RKO (cell line): ENCODE results near the gene DYNC1LI1.
"Not testable (repeated sequence)": the region's sequence is repeated elsewhere in the genome, so short reads cannot be mapped to it uniquely, and the experiment has no call there.

ENCODE experiments used
- DNase-seq: peaks from one replicate; pipeline ENCODE4 v3.0.0-alpha.2; 2016; ENCODE audit warnings: low spot score

The DYNC1LI1 gene

GRCh38 chr3:32583708-32584107, 13.1 kb upstream of the DYNC1LI1 start:
- no peak for DNase-seq

DNA sequence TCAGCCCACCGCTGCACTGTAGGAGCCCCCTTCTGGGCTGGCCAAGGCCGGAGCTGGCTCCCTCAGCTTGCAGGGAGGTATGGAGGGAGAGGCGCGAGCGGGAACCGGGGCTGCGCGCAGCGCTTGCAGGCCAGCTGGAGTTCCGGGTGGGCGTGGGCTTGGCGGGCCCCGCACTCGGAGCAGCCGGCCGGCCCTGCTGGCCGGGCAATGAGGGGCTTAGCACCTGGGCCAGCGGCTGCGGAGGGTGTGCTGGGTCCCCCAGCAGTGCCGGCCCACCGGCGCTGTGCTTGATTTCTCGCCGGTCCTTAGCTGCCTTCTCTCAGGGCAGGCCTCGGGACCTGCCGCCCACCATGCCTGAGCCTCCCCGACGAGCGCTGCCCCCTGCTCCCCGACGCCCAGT, 8.0 kb upstream of the DYNC1LI1 start:
- DNase-seq = not testable (repeated sequence)

DNA sequence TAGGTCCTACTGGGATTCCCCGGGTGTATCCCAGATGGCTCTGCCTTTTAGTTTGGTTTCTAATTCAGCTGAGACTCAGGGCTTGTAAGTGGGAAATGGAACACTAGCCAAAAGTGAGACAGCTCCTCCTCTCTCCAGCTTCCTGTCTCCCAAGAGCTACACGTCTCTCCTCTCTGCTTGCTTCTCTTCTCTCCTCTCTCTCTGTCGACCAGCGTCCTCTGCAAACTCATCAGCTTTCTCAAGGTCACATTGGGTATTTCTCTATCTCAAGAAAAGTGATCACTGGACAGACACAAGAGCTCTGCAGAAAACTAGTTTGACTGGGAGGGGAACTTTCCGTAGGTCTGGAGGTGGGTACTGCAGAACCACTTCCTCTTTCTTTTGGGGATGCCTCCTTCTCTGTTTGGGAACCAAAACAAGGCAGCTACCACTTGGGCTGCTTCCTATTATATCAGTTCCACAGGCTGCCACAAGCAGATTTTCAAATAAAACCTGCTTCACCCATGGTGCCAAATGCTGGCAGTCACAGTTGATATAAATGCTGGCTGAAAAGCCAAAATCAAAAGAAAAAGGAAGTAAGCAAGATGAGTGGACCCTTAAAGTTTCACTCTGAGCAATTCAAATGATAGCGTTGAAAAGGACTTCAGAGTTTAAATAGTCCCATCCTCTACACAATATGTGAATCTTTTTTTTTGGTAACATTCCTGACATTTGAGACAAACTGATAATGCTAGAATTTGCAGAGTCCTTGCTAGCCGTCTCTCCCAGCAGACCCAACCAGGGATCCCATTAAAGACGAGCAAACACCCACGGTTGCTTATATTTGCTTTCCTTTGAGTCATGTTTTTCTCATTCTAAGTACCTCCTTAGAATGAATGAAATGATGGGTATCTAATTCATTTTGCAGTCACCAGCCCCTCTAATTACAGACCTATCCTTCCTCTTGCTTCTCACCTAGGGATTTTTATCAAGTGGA, 7.2 kb upstream of the DYNC1LI1 start:
- no peak for DNase-seq

DNA sequence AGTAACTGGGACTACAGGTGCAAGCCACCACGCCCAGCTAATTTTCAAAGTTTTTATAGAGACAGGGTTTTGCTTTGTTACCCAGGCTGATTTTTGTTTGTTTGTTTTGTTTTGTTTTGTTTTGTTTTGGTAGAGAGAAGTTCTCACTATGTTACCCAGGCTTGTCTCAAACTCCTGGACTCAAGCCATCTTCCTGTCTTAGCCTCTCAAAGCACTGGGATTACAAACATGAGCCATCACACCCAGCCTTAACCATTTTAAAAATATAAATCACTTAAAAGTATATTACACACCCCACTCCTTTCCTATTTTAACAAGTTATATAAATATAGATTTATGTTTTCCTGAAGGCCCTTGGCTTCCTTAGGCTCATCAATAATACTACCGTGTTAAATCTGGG, 6.5 kb upstream of the DYNC1LI1 start:
- DNase-seq = no peak

GRCh38 chr3:32575451-32576113, 4.9 kb upstream of the DYNC1LI1 start:
- DNase-seq = peak; percentile 14

DNA sequence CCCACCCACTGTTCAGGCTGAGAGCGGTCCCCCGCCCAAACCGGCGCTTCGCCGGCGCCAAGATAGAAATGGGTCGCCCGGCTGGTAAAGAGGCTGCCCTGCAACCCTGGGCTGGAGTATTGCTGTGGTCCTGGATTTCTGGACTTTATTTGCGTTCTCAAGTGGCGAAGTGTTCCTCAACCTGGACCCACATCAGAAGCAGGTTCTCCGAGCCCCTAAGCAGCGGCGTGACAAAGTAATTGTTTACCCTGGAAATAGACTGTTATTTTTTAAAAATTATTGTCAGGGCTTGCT, 481 bp upstream of the DYNC1LI1 start:
- DNase-seq = no peak

DNA sequence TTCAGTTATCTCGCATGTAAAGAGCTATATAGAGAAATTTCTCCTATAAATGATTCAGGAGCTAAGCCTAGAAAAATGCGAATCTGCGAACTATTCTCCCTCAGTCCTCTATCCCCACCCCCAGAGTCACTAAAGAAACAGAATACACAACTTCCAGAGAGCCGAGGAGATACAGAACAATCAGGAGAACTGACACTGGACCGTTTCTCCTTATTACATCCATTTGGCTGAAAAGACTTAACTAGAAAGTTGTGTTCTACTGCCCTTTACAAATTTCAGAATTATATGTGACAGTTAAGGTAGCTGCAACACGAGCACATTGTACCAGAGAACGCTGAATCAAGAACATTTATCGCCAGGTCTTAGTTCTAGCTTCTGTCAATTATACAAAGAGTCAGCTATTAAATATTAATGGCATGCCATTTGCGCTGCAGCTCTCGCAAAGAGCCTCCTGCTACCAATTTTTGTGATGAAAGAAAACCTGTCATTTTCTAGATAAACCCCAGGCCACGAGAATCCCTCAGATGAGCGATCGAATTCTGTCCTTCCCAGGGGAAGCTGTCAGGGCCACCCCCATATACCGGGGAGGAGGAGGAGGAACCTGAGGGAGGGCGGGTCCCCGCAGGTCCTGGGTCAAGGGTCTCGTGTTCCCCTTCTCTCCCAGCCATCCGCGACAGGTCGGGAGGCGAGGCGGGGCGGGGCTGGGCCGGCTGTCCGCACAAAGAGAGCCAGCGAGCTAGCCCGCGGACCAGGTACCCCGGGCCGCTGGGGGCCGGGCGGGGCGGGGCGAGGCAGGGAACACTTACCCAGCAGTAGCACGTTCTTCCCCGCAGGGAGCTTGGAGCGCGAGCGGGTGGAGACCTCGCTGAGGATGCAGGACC, 878 bp downstream of the DYNC1LI1 start:
- peak; percentile 56 for DNase-seq

DNA sequence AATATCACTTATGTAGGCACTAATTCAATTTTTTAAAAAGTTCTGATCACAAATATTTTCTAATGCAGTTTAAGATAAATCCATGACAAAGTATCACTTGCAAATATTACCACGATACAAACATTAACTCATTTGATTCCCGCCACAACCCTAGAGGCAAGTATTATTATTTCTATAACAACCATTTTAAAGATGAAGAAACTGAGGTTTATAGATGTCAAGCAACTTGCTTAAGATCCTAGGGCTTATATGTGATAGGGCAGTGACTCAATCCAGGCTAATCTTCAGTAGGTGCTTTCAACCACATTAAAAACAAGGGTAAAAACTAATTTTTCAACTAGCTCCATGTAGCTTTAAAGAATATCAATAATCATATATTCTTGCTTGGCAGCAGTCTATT, 1.7 kb downstream of the DYNC1LI1 start:
- DNase-seq = peak; percentile 57

DNA sequence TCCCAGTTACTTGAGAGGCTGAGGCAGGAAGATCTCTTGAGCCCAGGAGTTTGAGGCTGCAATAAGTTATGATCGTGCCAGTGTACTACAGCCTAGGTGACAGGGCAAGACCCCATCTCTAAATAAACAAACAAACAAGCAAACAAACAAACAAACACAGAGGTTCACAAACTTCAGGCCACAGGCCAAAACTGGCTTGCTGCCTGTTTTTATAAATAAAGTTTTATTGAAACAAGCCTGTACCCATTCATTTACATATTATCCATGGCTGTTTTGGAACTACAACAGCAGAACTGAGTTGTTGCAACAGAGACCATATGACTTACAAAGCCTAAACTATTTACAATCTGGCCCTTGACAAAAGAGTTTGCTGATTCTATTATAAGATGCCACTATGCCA, 6.5 kb downstream of the DYNC1LI1 start:
- no peak for DNase-seq

DNA sequence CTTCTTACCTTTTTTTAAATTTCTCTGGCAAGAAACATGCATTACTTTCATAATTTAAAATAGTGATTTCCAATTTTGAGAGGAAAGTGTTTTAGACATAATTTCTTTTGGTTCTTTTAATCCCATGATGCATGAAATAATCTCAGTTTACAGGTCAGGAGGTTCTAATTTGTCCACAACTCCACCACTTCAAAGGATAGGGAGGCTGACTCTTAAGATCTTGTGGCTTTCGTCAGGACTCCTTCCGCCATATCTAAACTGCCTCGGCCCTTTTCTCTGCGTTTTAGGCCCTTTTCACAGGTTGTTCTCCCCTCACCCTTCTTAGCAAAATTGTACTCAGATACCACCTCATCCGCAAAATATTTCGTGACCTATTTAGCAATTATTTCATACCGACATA, 8.0 kb downstream of the DYNC1LI1 start:
- no peak for DNase-seq

DNA sequence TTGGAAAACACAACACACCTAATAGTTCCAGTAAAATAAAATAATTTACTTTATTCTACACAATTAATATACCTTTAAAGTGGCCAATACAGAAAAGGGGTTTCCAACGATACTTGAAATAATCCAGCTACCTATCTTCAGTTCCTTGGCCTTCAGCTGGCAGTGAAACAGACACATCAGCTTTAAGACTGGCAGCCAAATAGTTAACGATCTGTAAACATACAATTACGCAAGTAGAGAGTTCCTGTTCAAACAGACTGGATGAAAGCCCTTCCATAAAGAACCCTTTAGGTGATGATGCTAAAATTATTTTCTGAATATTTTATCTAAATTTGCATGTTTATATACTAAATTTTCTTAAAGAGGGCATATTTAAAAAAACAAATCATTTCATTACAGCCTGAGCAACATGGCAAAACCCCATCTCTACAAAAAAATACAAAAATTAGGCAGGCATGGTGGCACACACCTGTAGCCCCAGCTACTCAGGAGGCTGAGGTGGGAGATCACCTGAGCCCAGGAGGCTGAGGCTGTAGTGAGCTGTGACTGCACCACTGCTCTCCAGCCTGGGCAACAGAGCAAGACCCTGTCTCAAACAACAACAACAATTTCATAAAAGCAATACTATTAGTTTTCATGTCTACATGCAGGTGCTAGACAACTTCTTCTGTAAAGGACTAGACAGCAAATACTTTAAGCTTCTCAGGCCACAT, 12.9 kb downstream of the DYNC1LI1 start:
- DNase-seq = no peak

GRCh38 chr3:32556332-32556731, 14.3 kb downstream of the DYNC1LI1 start:
- DNase-seq = no peak

DNA sequence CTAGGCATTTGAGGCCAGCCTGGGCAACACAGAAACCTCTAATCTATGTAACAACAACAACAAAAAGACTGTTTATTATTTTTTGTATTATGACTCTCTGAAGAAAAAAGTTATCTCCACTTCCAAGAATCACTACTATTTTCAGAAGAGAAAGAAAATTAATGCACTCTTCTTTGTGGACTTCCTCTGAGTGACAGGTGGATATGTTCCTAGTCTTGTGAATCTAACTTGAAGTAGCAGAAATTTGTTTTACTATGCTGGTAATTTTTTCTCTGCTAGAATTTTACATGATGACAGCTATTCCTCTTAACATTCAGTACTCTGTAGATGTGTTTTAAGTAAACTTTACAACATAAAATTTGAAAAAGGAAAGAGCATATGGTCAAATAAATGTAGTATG, 16.7 kb downstream of the DYNC1LI1 start:
- DNase-seq = no peak

- DNase-seq = no peak
These were observed 17.2 kb downstream of the DYNC1LI1 start for GRCh38 chr3:32553459-32553858.

DNA sequence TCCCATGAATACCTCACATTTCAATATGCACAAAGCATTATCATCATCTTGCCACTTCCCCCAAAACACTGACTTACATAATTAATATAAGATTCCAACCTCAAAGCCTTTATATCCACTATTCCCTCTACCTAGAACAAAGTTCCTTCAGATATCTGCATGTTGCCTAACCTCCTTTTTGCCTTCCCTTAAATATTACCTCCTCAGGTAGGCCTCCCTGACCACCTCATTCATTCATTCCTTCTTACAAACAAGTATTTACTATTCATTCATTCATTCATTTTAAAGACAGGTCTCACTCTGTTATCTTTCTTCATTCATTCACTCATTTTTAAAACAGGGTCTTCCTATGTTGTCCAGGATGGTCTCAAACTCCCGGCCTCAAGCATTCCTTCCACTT, 18.6 kb downstream of the DYNC1LI1 start:
- DNase-seq = no peak

- no peak for DNase-seq
These were observed 19.2 kb downstream of the DYNC1LI1 start for GRCh38 chr3:32551496-32551895.

- no peak for DNase-seq
These were observed 19.6 kb downstream of the DYNC1LI1 start for GRCh38 chr3:32551087-32551486.

- DNase-seq = no peak
These were observed 25.4 kb downstream of the DYNC1LI1 start for GRCh38 chr3:32545305-32545704.

GRCh38 chr3:32544894-32545293, 25.8 kb downstream of the DYNC1LI1 start:
- DNase-seq = no peak

- DNase-seq = no peak
These were observed 27.9 kb downstream of the DYNC1LI1 start for GRCh38 chr3:32542807-32543206.

DNA sequence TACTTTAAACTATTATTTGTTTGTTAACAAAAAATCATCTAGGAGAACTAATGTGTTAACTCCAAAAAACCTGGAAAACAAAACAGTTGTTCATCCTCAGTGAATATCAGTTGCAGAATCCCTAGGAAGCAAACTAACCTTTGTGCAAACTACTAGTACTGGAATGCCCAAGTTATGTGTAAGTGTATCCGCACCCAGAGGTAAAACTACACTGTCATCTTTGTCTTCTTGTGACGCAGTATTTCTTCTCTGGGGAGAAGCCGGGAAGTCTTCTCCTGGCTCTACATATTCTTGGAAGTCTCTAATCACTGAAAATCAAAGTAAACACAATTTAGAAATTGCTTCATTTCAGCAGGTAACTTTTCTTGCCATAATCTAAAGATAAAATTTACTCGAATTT, 29.8 kb downstream of the DYNC1LI1 start:
- no peak for DNase-seq

DNA sequence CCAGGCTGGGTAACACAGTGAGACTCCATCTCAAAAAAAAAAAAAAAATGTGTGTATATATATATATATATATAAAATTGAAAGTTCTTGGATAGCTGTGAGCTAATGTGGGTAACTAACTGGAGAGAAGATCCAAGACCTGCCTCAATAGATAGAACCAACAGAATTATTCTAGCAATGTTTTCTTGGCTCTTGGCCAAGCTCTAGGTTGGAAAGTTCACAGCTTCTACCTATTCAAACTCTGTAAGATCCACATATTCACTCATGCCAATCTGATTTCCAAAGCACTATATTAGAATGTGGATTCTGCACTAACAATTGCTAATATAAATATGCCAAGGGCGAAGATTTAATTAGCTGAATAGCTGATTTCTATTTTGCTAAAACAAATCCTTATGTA, 38.2 kb downstream of the DYNC1LI1 start:
- no peak for DNase-seq
